ENCODE measurements around the gene ATOX1. TPM values are rescaled to one million over a fixed set of nuclear protein-coding genes. Genes with fewer than 3 reads are reported as not detected.

ATOX1 gene
- total and polyA plus RNA-seq, 2 of the 13 experiments (the other 11 are each of a cell fraction or from before 2014, with no cell fraction given): 62.4 to 124 TPM

GRCh38 chr5:151694035-151694485, 64.4 kb downstream of the ATOX1 start (continued):
- no peak for TF ChIP-seq ARHGAP35 (CRISPR knock-in tag; IDR thresholded peaks at IDR 0.05; ENCODE audit: borderline replicate concordance)
- no peak for TF ChIP-seq ATF4 (CRISPR knock-in tag; IDR thresholded peaks at IDR 0.05)
- no peak for TF ChIP-seq CCAR2 (optimal IDR thresholded peaks at IDR 0.05; ENCODE audit: low read depth, low read length)
- TF ChIP-seq PBX3 (CRISPR knock-in tag; IDR thresholded peaks at IDR 0.05; ENCODE audit: borderline replicate concordance): no peak
- TF ChIP-seq RCOR2 (CRISPR knock-in tag; IDR thresholded peaks at IDR 0.05): peak; percentile 74
- no peak for TF ChIP-seq ZNF709 (CRISPR knock-in tag; IDR thresholded peaks at IDR 0.05)
- TF ChIP-seq MZF1 (CRISPR knock-in tag; IDR thresholded peaks at IDR 0.05; ENCODE audit: borderline replicate concordance): no peak
- no peak for TF ChIP-seq ZFP41 (CRISPR knock-in tag; IDR thresholded peaks at IDR 0.05; ENCODE audit: borderline replicate concordance)
- TF ChIP-seq ZNF614 (CRISPR knock-in tag; IDR thresholded peaks at IDR 0.05; ENCODE audit: borderline replicate concordance): no peak
- TF ChIP-seq TBX2 (CRISPR knock-in tag; IDR thresholded peaks at IDR 0.05; ENCODE audit: borderline replicate concordance): peak; percentile 64
- no peak for TF ChIP-seq TRIM22 (IDR thresholded peaks at IDR 0.05)
- peak; percentile 43; the same call in 1 of the 2 replicates for TF ChIP-seq KDM5B (CRISPR knock-in tag; IDR thresholded peaks at IDR 0.05; ENCODE audit: borderline replicate concordance)
- no peak for TF ChIP-seq RFXANK (CRISPR knock-in tag; IDR thresholded peaks at IDR 0.05)
- peak; percentile 67; the same call in 1 of the 2 replicates for TF ChIP-seq PATZ1 (CRISPR knock-in tag; IDR thresholded peaks at IDR 0.05)
- TF ChIP-seq MAFG (CRISPR knock-in tag; IDR thresholded peaks at IDR 0.05): no peak
- no peak for TF ChIP-seq FUBP1 (CRISPR knock-in tag; IDR thresholded peaks at IDR 0.05; ENCODE audit: borderline replicate concordance)
- TF ChIP-seq ZNF670 (CRISPR knock-in tag; IDR thresholded peaks at IDR 0.05; ENCODE audit: borderline replicate concordance): no peak
- TF ChIP-seq ZSCAN22 (CRISPR knock-in tag; IDR thresholded peaks at IDR 0.05): no peak
- peak; percentile 67; the same call in 1 of the 2 replicates for TF ChIP-seq FOSL1 (CRISPR knock-in tag; IDR thresholded peaks at IDR 0.05; ENCODE audit: borderline replicate concordance)
- peak; percentile 63 for TF ChIP-seq ZFY (CRISPR knock-in tag; IDR thresholded peaks at IDR 0.05)
- TF ChIP-seq RELA (CRISPR knock-in tag; IDR thresholded peaks at IDR 0.05): no peak
- TF ChIP-seq PBX2 (CRISPR knock-in tag; IDR thresholded peaks at IDR 0.05): no peak

Data from HepG2 (cell line).